Natural killer cell (primary cell): Measurements from ENCODE around the gene COL5A1. TPM values are rescaled to one million over a fixed set of nuclear protein-coding genes. Genes with fewer than 3 reads are reported as not detected.

Source experiments
- ATAC-seq, 3 donors: fragments of 150-1000 bp in 2 of 3; fragments of 200-7000 bp in 1 of 3; cut with Tn5 transposase; 1 replicate in 1 of 3; 2 replicates in 2 of 3; pipeline ENCODE4 v1.10.0; 2021; ENCODE audit warnings: mild to moderate bottlenecking in 2 of 3, moderate library complexity in 2 of 3
- DNase-seq, 2 donors: peaks; one replicate each; pipeline versions ENCODE4 v3.0.0 to v3.0.0-alpha.2; 2013 to 2021; ENCODE audit warnings: mixed read lengths in 1 of 2
- H3K27ac ChIP-seq: one replicate; pipeline ENCODE4 v1.5.1; 2013; ENCODE audit warnings: mild to moderate bottlenecking, low read length
- H3K27me3 ChIP-seq: one replicate; pipeline ENCODE4 v1.6.1; 2013; ENCODE audit warnings: low read length; ENCODE audit not compliant: control insufficient read depth, insufficient read depth
- H3K36me3 ChIP-seq: one replicate; pipeline ENCODE4 v1.6.1; 2013; ENCODE audit warnings: low read length; ENCODE audit not compliant: control insufficient read depth, insufficient read depth
- H3K4me1 ChIP-seq: one replicate; pipeline ENCODE4 v1.6.1; 2013; ENCODE audit warnings: low read length; ENCODE audit not compliant: control insufficient read depth, insufficient read depth
- H3K4me3 ChIP-seq: one replicate; pipeline ENCODE4 v1.5.1; 2013; ENCODE audit warnings: low read length
- H3K9me3 ChIP-seq: one replicate; pipeline ENCODE4 v1.6.1; 2013; ENCODE audit warnings: low read length; ENCODE audit not compliant: control insufficient read depth, insufficient read depth
- H3K27ac Mint-ChIP-seq, 2 donors: one replicate each; pipeline ENCODE4 v1.8.0; 2022; ENCODE audit warnings: mild to moderate bottlenecking in 2 of 2, mixed read lengths in 2 of 2, moderate library complexity in 1 of 2
- H3K27me3 Mint-ChIP-seq, 2 donors: one replicate each; pipeline ENCODE4 v1.8.0; 2022; ENCODE audit warnings: low read depth in 2 of 2, mixed read lengths in 2 of 2
- H3K36me3 Mint-ChIP-seq: one replicate; pipeline ENCODE4 v1.8.0; 2022; ENCODE audit warnings: mixed read lengths
- H3K4me1 Mint-ChIP-seq, 2 donors: one replicate each; pipeline ENCODE4 v1.8.0; 2022; ENCODE audit warnings: mixed read lengths in 2 of 2
- H3K4me3 Mint-ChIP-seq: one replicate; pipeline ENCODE4 v1.8.0; 2022; ENCODE audit warnings: mild to moderate bottlenecking, moderate library complexity, mixed read lengths
- H3K9me3 Mint-ChIP-seq, 2 donors: one replicate each; pipeline ENCODE4 v1.8.0; 2022; ENCODE audit warnings: mixed read lengths in 2 of 2
- WGBS: methylation state at CpG from one replicate; pipeline ENCODE4 v1.1.7; 2013; ENCODE audit warnings: missing lambda C conversion rate; ENCODE audit not compliant: insufficient coverage; 5-methylcytosine and 5-hydroxymethylcytosine counted together
- intact Hi-C: fragments of 100-400 bp; cut with micrococcal nuclease; formaldehyde crosslinking; loops from one replicate; pipeline ENCODE4 v1.14.2; 2022
- total RNA-seq, 4 donors: library from RNA; stranded (reverse); fragments of 120-200 nt in 1 of 4; gene quantifications; one replicate each; pipeline versions ENCODE4 v1.2.3 to v1.2.4, GENCODE V29; 2013 to 2022
- TF ChIP-seq, protein P1 (sequence below): fragments of 200-600 bp; IDR thresholded peaks from one replicate; pipeline ENCODE4 v1.8.0; 2022; ENCODE audit warnings: antibody characterized with exemption

Gene COL5A1
- total RNA-seq, 3 donors from 2014 or later (not counting 1 experiment from before 2014, with no cell fraction given), result 0.11 to 0.28 (median 0.23) TPM

DNA sequence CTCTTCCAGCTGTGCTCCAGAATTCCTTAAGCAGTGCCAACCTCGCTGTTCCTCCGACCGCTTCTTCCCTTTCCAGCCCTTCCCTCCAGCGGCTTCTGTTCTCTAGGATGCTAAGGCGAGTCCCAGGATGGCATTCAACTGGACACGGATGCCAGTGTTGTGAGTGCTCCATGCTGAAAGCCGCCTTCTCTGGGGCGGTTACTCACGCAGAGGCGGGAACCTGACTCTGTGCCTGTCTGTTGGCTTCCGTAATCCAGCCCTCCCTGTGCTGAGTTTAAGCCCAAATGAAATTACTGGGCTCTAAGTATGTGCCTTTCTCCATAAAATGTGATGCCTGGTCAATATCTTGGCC is 20.2 kb downstream of the COL5A1 start:
- DNase-seq, result no peak
- Mint-ChIP-seq H3K9me3 (peaks cover 0 to 3% of the 10 kb centered on the region in 2 donors), H3K4me1 (no peaks in the 10 kb centered on the region), H3K27ac (no peak overlapping the region), H3K36me3 (peaks cover 6% of the 10 kb centered on the region), H3K27me3 (no peaks in the 10 kb centered on the region), H3K4me3 (no peak overlapping the region)
- Histone ChIP-seq H3K9me3 (peaks cover 11% of the 10 kb centered on the region), H3K36me3 (no peaks in the 10 kb centered on the region), H3K4me1 (no peaks in the 10 kb centered on the region), H3K27me3 (no peaks in the 10 kb centered on the region), H3K4me3 (no peak overlapping the region), H3K27ac (no peak overlapping the region)
- intact Hi-C loops, result no loop called here
- no peak for ATAC-seq
- TF ChIP-seq, protein P1, sequence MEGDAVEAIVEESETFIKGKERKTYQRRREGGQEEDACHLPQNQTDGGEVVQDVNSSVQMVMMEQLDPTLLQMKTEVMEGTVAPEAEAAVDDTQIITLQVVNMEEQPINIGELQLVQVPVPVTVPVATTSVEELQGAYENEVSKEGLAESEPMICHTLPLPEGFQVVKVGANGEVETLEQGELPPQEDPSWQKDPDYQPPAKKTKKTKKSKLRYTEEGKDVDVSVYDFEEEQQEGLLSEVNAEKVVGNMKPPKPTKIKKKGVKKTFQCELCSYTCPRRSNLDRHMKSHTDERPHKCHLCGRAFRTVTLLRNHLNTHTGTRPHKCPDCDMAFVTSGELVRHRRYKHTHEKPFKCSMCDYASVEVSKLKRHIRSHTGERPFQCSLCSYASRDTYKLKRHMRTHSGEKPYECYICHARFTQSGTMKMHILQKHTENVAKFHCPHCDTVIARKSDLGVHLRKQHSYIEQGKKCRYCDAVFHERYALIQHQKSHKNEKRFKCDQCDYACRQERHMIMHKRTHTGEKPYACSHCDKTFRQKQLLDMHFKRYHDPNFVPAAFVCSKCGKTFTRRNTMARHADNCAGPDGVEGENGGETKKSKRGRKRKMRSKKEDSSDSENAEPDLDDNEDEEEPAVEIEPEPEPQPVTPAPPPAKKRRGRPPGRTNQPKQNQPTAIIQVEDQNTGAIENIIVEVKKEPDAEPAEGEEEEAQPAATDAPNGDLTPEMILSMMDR, result no peak
- WGBS, result 91% methylated on average over 11 of the region's 11 CpGs

DNA sequence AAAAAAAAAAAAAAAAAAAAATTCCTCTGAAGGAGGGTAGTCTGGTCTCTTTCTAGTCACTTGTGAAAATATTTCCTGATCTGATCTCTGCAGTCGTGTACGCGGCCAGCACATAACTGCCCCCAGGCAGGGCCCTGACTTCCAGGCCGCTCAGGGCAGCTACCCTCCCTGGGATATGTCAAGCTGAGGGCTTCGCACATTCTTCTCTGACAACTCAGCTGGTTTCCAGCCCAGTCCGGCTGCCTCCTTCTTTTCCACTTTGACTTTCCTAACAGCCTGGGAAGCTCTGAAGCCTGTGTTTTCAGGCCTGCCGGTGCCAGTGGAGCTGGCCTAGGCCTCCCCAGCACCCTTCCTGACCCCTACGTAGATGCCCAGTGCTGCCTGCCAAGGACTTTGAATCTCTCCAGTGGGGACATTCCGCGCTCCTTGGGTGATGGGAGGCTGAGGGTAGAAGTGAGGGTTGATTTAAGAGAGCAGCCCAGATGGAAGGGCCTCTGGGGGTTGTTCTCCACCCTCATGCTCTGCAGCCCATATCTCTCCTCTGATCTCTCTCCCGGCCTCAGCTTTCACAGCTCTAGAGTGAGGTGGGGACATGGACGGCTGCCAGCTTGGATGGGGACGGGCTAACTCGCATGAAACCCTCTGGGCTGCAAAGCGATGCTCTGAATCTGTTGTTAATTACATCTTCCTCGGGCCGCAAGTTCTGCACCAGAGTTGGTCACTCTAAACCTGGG is 20.7 kb downstream of the COL5A1 start:
- 92% methylated on average over 17 of the region's 17 CpGs for WGBS
- Histone ChIP-seq H3K4me1 (no peaks in the 10 kb centered on the region), H3K4me3 (no peak overlapping the region), H3K36me3 (no peaks in the 10 kb centered on the region), H3K27ac (no peak overlapping the region), H3K27me3 (no peaks in the 10 kb centered on the region), H3K9me3 (peaks cover 11% of the 10 kb centered on the region)
- TF ChIP-seq, protein P1, result no peak
- H3K9me3 Mint-ChIP-seq, result peaks cover 0 to 3% of the 10 kb centered on the region in 2 donors
- no peaks in the 10 kb centered on the region for H3K4me1 Mint-ChIP-seq
- no peak overlapping the region for H3K4me3 Mint-ChIP-seq
- H3K27me3 Mint-ChIP-seq, result no peaks in the 10 kb centered on the region
- intact Hi-C loops, result no loop called here
- DNase-seq (no peak), ATAC-seq (no peak)
- H3K27ac Mint-ChIP-seq, result no peak overlapping the region
- H3K36me3 Mint-ChIP-seq, result peaks cover 6% of the 10 kb centered on the region

DNA sequence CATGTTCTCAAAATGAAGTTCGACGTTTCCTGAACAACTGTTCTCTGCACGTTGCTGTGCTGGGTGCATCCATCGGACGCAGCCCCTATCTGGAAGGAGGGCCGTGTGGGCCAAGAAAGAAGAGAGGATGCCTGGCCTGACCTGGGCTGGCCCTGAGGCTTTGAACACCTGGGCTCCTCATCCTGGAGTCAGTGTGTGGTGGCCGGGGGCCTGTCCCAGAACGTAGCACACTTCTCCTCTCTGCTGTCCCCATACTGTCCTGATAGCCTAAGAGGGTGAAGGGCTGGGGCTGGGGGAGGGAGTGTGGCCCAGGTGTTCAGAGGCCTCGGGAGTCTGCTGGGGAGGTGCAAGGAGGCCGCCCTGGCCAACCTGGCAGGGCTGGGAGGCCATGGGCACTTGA is 21.5 kb downstream of the COL5A1 start:
- Mint-ChIP-seq H3K4me3 (no peak overlapping the region), H3K9me3 (peaks cover 0 to 3% of the 10 kb centered on the region in 2 donors), H3K36me3 (peaks cover 6% of the 10 kb centered on the region), H3K4me1 (no peaks in the 10 kb centered on the region), H3K27ac (no peak overlapping the region), H3K27me3 (peaks cover 0 to 4% of the 10 kb centered on the region in 2 donors)
- WGBS, result 92% methylated on average over 7 of the region's 10 CpGs
- Histone ChIP-seq H3K9me3 (peaks cover 11% of the 10 kb centered on the region), H3K27me3 (no peaks in the 10 kb centered on the region), H3K4me3 (no peak overlapping the region), H3K27ac (no peak overlapping the region), H3K36me3 (no peaks in the 10 kb centered on the region), H3K4me1 (no peaks in the 10 kb centered on the region)
- no peak for DNase-seq
- intact Hi-C loops, result no loop called here
- TF ChIP-seq, protein P1, result no peak
- no peak for ATAC-seq
